ENCODE measurements around the gene PAN3.

DNA sequence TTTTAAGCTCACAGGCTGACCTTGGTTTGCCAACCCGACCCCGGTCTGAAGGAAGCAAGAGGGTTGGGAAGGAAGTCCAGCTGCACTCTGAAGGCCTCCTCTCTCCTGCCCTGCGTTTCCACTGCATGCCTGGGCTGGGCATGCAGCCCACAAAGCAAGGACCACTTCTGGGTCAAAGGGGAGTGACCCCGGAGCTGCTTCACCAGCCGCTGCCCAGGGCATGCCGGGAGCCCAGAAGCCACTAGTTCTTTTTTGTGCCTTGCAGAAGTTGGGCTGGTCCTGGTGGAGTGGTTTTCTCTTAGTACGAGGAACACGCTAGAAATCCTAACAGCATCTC lies 189.9 kb downstream of the PAN3 start:
- no peak for TF ChIP-seq POLR2A (IDR thresholded peaks at IDR 0.05; ENCODE audit: low read length)
- TF ChIP-seq GATA1 (IDR thresholded peaks at IDR 0.05; ENCODE audit: low read depth, low read length) = no peak
